Activated naive CD8-positive, alpha-beta T cell treated with anti-CD3 and anti-CD28 coated beads, Interleukin-2, amount 10 ng/mL, durations not matched to agents 7 days and 5 days (primary cell): ENCODE results near the gene JAGN1. TPM values are rescaled to one million over a fixed set of nuclear protein-coding genes. Genes with fewer than 3 reads are reported as not detected.

Source experiments
- ATAC-seq: fragments of 150-1000 bp; cut with Tn5 transposase; one replicate; pipeline ENCODE4 v1.10.0; 2021; ENCODE audit warnings: low read depth, moderate library complexity
- POLR2A ChIA-PET: fragments of 350-600 bp; sonication (Branson Sonifier 250); formaldehyde crosslinking; loops from one replicate; lab custom pipeline; 2021; ENCODE audit warnings: antibody characterized with exemption; lab: Charles Lee
- DNase-seq: peaks from one replicate; pipeline ENCODE4 v3.0.0; 2021
- H3K27ac Mint-ChIP-seq: one replicate; pipeline ENCODE4 v1.8.0; 2022; ENCODE audit warnings: mild to moderate bottlenecking, mixed read lengths
- H3K27me3 Mint-ChIP-seq: one replicate; pipeline ENCODE4 v1.8.0; 2022; ENCODE audit warnings: mild to moderate bottlenecking, moderate library complexity, mixed read lengths
- H3K36me3 Mint-ChIP-seq: one replicate; pipeline ENCODE4 v1.8.0; 2021; ENCODE audit warnings: mild to moderate bottlenecking, mixed read lengths
- H3K4me1 Mint-ChIP-seq: one replicate; pipeline ENCODE4 v1.8.0; 2021; ENCODE audit warnings: mixed read lengths
- H3K4me3 Mint-ChIP-seq: one replicate; pipeline ENCODE4 v1.8.0; 2022; ENCODE audit warnings: mild to moderate bottlenecking, moderate library complexity, mixed read lengths
- H3K9me3 Mint-ChIP-seq: one replicate; pipeline ENCODE4 v1.8.0; 2021; ENCODE audit warnings: mixed read lengths
- total RNA-seq, 2 experiments: library from RNA; stranded (reverse); gene quantifications; one replicate each; pipeline ENCODE4 v1.2.3, GENCODE V29; 2021

Gene JAGN1
- total RNA-seq, 2 experiments from 2014 or later: 31.5 to 34.2 TPM

DNA sequence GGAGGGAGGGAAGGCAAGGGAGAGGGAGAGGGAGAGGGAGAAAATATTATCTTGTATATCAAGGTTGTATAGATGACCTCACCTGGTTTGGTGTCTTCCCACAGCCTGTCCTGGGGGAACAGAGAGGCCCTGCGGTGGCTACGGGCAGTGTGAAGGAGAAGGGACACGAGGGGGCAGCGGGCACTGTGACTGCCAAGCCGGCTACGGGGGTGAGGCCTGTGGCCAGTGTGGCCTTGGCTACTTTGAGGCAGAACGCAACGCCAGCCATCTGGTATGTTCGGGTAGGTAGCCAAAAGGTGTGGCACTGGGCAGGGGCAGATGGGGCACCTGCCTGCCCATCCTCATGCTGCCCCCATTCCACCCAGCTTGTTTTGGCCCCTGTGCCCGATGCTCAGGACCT is 50.3 kb downstream of the JAGN1 start:
- Mint-ChIP-seq H3K4me1 (peaks cover 1% of the 10 kb centered on the region), H3K27me3 (no peaks in the 10 kb centered on the region), H3K9me3 (no peaks in the 10 kb centered on the region), H3K4me3 (no peak overlapping the region), H3K36me3 (peaks cover 6% of the 10 kb centered on the region), H3K27ac (no peak overlapping the region)
- no peak for DNase-seq
- no peak for ATAC-seq
- POLR2A ChIA-PET: no interaction called here

DNA sequence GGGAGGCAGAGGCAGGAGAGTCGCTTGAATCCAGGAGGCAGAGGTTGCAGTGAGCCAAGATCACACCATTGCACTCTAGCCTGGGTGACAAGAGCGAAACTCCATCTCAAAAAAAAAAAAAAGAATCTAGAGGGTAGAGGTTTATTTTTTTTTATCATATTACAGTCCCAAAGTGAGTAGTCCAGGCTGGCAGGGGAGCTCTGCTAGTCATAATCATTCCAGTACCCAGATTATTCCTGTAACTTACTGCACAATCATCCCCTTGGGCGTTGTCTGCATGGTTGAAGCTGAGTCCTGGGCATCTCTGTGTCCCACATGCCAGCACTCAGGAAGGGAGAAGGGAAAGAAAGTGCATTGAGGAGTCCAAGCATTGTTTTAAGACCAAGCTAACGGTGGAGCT is 51.8 kb downstream of the JAGN1 start:
- peaks cover 5% of the 10 kb centered on the region for H3K36me3 Mint-ChIP-seq
- POLR2A ChIA-PET: interaction anchor here (0.8 to 1.6 kb wide), 3 partner anchors 10 to 30 kb away, joined by 3 to 7 read pairs (median 3); partner anchors contain the start of gene PRRT3
- H3K4me3 Mint-ChIP-seq: no peak overlapping the region
- H3K4me1 Mint-ChIP-seq: no peaks in the 10 kb centered on the region
- ATAC-seq (no peak), DNase-seq (no peak)
- no peaks in the 10 kb centered on the region for H3K27me3 Mint-ChIP-seq
- H3K27ac Mint-ChIP-seq: no peak overlapping the region
- no peaks in the 10 kb centered on the region for H3K9me3 Mint-ChIP-seq

DNA sequence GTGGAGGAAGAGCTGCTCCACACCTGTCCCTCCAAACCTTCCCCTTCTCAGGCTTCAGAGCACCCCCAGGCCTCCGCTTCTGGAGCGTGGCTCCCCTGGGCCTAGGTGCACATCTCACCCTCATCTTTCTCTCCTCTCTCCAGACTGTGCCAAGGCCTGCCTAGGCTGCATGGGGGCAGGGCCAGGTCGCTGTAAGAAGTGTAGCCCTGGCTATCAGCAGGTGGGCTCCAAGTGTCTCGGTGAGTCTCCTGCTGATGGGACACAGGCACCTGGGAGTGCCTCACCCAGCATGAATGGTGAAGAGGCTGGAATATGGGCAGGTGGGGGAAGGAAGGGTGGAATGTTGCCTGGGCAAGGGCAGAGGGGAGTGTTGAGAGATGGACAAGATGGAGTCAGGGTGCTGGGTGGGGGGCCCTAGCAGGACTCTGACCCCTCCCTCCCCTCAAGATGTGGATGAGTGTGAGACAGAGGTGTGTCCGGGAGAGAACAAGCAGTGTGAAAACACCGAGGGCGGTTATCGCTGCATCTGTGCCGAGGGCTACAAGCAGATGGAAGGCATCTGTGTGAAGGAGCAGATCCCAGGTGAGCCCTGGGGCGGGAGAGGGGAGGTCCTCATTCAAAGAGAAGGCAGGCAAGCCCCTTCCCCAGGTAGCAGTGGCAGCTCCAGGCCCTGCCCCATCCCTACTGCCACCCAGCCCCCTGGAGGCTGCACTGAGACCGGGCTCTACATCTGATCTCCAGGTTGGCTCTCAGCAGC is 52.7 kb downstream of the JAGN1 start:
- no peak overlapping the region for H3K27ac Mint-ChIP-seq
- no peaks in the 10 kb centered on the region for H3K27me3 Mint-ChIP-seq
- ATAC-seq (no peak), DNase-seq (no peak)
- POLR2A ChIA-PET: interaction anchor here (0.8 to 1.6 kb wide), 3 partner anchors 9 to 31 kb away, joined by 3 to 7 read pairs (median 3); partner anchors contain the start of gene PRRT3
- peaks cover 3% of the 10 kb centered on the region for H3K36me3 Mint-ChIP-seq
- H3K4me1 Mint-ChIP-seq: no peaks in the 10 kb centered on the region
- H3K4me3 Mint-ChIP-seq: no peak overlapping the region
- no peaks in the 10 kb centered on the region for H3K9me3 Mint-ChIP-seq

Other genes with a start within 250 kb of the JAGN1 start
- gene MTMR14, start 241.1 kb upstream of the JAGN1 start, total RNA-seq: 10 to 100 TPM; 52.5 to 57.1 TPM
- gene CPNE9, start 186.8 kb upstream of the JAGN1 start, total RNA-seq: 1 to 10 TPM in 1 of 2 experiments, not detected in 1; 1.1 TPM
- gene BRPF1, start 158.9 kb upstream of the JAGN1 start, total RNA-seq: 10 to 100 TPM; 57.3 to 58.8 TPM
- gene OGG1, start 140.7 kb upstream of the JAGN1 start, total RNA-seq: 10 to 100 TPM; 41.3 to 46.1 TPM
- gene CAMK1, start 120.7 kb upstream of the JAGN1 start, total RNA-seq: 10 to 100 TPM; 25.2 to 26.9 TPM
- 10 to 100 TPM; 71.8 to 73.3 TPM for gene TADA3, start 98.1 kb upstream of the JAGN1 start, total RNA-seq
- gene ARPC4, start 97.5 kb upstream of the JAGN1 start, total RNA-seq: 100 to 1,000 TPM; 225 to 227 TPM
- gene TTLL3, start 80.3 kb upstream of the JAGN1 start, total RNA-seq: 10 to 100 TPM; 84.0 to 85.7 TPM
- gene RPUSD3, start 46.6 kb upstream of the JAGN1 start, total RNA-seq: 10 to 100 TPM; 46.3 to 50.8 TPM
- not detected for gene CIDEC, start 10.4 kb upstream of the JAGN1 start, total RNA-seq
- 1 to 10 TPM in 1 of 2 experiments, under 1 TPM in 1; 0.94 to 1.1 TPM for gene IL17RE, start 12.2 kb downstream of the JAGN1 start, total RNA-seq
- gene IL17RC, start 26.5 kb downstream of the JAGN1 start, total RNA-seq: under 1 TPM in 1 of 2 experiments, not detected in 1; 0.22 TPM
- gene CRELD1, start 43.2 kb downstream of the JAGN1 start, total RNA-seq: 10 to 100 TPM; 26.2 to 29.3 TPM
- 1 to 10 TPM; 5.3 to 5.9 TPM for gene PRRT3, start 61.8 kb downstream of the JAGN1 start, total RNA-seq
- gene EMC3, start 96.2 kb downstream of the JAGN1 start, total RNA-seq: 10 to 100 TPM; 42.0 to 49.8 TPM
- 10 to 100 TPM; 57.9 to 78.8 TPM for gene FANCD2, start 135.8 kb downstream of the JAGN1 start, total RNA-seq
- gene FANCD2OS, start 217.6 kb downstream of the JAGN1 start, total RNA-seq: not detected
- 100 to 1,000 TPM; 105 to 108 TPM for gene BRK1, start 225.1 kb downstream of the JAGN1 start, total RNA-seq